GM23338 (cell line): ENCODE results near the gene ANKS1B. TPM values are rescaled to one million over a fixed set of nuclear protein-coding genes. Genes with fewer than 3 reads are reported as not detected.

ENCODE experiments used
- ATAC-seq: fragments of 200-7000 bp; cut with Tn5 transposase; 3 replicates; pipeline ENCODE4 v1.9.1; 2020
- DNase-seq: peaks from one replicate; pipeline ENCODE4 v3.0.0-alpha.2; 2015; ENCODE audit warnings: low spot score
- H2AFZ ChIP-seq: fragments of 200-600 bp; sonication (generic); 2 replicates; pipeline ENCODE4 v1.8.0; 2016; ENCODE audit warnings: antibody characterized with exemption, mild to moderate bottlenecking, moderate library complexity
- H3F3A ChIP-seq: fragments of 200-600 bp; sonication (generic); replicated peaks from 2 replicates; pipeline ENCODE4 v1.8.0; 2017; ENCODE audit warnings: antibody characterized with exemption, mixed run types, low read depth
- H3K27ac ChIP-seq: fragments of 200-600 bp; sonication (generic); 2 replicates; pipeline ENCODE4 v1.6.1; 2016; ENCODE audit warnings: low read depth
- H3K27me3 ChIP-seq: fragments of 200-600 bp; sonication (generic); 2 replicates; pipeline ENCODE4 v1.8.0; 2016; ENCODE audit warnings: mild to moderate bottlenecking, mixed run types, moderate library complexity; ENCODE audit not compliant: insufficient read depth
- H3K36me3 ChIP-seq: fragments of 200-600 bp; sonication (generic); 2 replicates; pipeline ENCODE4 v1.8.0; 2016; ENCODE audit warnings: mild to moderate bottlenecking; ENCODE audit not compliant: insufficient read depth
- H3K4me1 ChIP-seq: fragments of 200-600 bp; sonication (generic); 2 replicates; pipeline ENCODE4 v1.8.0; 2016; ENCODE audit warnings: mild to moderate bottlenecking, moderate library complexity; ENCODE audit not compliant: insufficient read depth
- H3K4me2 ChIP-seq: fragments of 200-600 bp; sonication (generic); 2 replicates; pipeline ENCODE4 v1.7.1; 2017; ENCODE audit warnings: mixed run types
- H3K4me3 ChIP-seq: fragments of 200-600 bp; sonication (generic); 2 replicates; pipeline ENCODE4 v1.6.1; 2016; ENCODE audit warnings: mixed run types
- H3K79me2 ChIP-seq: fragments of 200-600 bp; sonication (generic); replicated peaks from 2 replicates; pipeline ENCODE4 v1.8.0; 2017; ENCODE audit warnings: mild to moderate bottlenecking; ENCODE audit not compliant: insufficient read depth
- H3K9me2 ChIP-seq: fragments of 200-600 bp; sonication (generic); 2 replicates; pipeline ENCODE4 v1.8.0; 2017; ENCODE audit not compliant: insufficient read depth
- H4K20me1 ChIP-seq: fragments of 200-600 bp; sonication (generic); replicated peaks from 2 replicates; pipeline ENCODE4 v1.8.0; 2017; ENCODE audit warnings: mild to moderate bottlenecking; ENCODE audit not compliant: insufficient read depth
- H3K27ac Mint-ChIP-seq: 2 replicates; pipeline ENCODE4 v1.8.0; 2020; ENCODE audit warnings: inconsistent platforms, mild to moderate bottlenecking, moderate library complexity, mixed read lengths
- H3K27me3 Mint-ChIP-seq: 3 replicates; pipeline ENCODE4 v1.8.0; 2022; ENCODE audit warnings: low read depth, mild to moderate bottlenecking, moderate library complexity, mixed read lengths, inconsistent platforms; ENCODE audit not compliant: insufficient read depth, poor library complexity
- H3K36me3 Mint-ChIP-seq: 3 replicates; pipeline ENCODE4 v1.8.0; 2021; ENCODE audit warnings: low read depth, mild to moderate bottlenecking, inconsistent platforms, moderate library complexity, mixed read lengths
- H3K4me1 Mint-ChIP-seq: 3 replicates; pipeline ENCODE4 v1.8.0; 2020; ENCODE audit warnings: mild to moderate bottlenecking, inconsistent platforms, mixed read lengths
- H3K4me3 Mint-ChIP-seq: 3 replicates; pipeline ENCODE4 v1.8.0; 2021; ENCODE audit warnings: moderate library complexity, mild to moderate bottlenecking, inconsistent platforms, mixed read lengths
- H3K9me3 Mint-ChIP-seq: 3 replicates; pipeline ENCODE4 v1.8.0; 2020; ENCODE audit warnings: moderate library complexity, mild to moderate bottlenecking, inconsistent platforms, mixed read lengths
- EZH2 ChIP-seq: fragments of 200-600 bp; sonication (generic); IDR thresholded peaks from one replicate; pipeline ENCODE4 v1.8.0; 2017; ENCODE audit warnings: antibody characterized with exemption, mild to moderate bottlenecking, low read depth; ENCODE audit not compliant: unreplicated experiment
- JUNB ChIP-seq: IDR thresholded peaks from one replicate; pipeline ENCODE4 v1.6.1; 2016; ENCODE audit warnings: antibody characterized with exemption; ENCODE audit not compliant: unreplicated experiment
- NANOG ChIP-seq: IDR thresholded peaks from 2 replicates; pipeline ENCODE4 v1.6.1; 2016; ENCODE audit warnings: antibody characterized with exemption, borderline replicate concordance
- POLR2AphosphoS5 ChIP-seq: IDR thresholded peaks from 2 replicates; pipeline ENCODE4 v1.6.1; 2016; ENCODE audit warnings: antibody characterized with exemption, low read depth
- STAT1 ChIP-seq: IDR thresholded peaks from one replicate; pipeline ENCODE4 v1.6.1; 2016; ENCODE audit warnings: antibody characterized with exemption; ENCODE audit not compliant: unreplicated experiment
- ZNF114 ChIP-seq: fragments of 250-450 bp; sonication (Bioruptor Pico); IDR thresholded peaks from 2 replicates; pipeline ENCODE4 v1.5.0; 2020; ENCODE audit warnings: mild to moderate bottlenecking, moderate library complexity
- ZNF331 ChIP-seq: fragments of 250-450 bp; sonication (Bioruptor Pico); IDR thresholded peaks from 2 replicates; pipeline ENCODE4 v1.5.0; 2020; ENCODE audit warnings: low read depth, mild to moderate bottlenecking, moderate library complexity
- polyA plus RNA-seq: library from polyadenylated mRNA; unstranded; fragments of >200 nt; fragmentation: Nextera tagmentation; extraction: Ambion mirVana; gene quantifications from 2 replicates; pipeline ENCODE4 v1.2.1, GENCODE V29; 2016
- total RNA-seq: library from RNA; depleted of rRNA; stranded (reverse); fragments of >200 nt; shearing (Covaris generic); gene quantifications from 2 replicates; pipeline ENCODE4 v1.2.3, GENCODE V29; 2014
- TF ChIP-seq, protein P1 (sequence below): IDR thresholded peaks from 2 replicates; pipeline ENCODE4 v1.6.1; 2016; ENCODE audit warnings: antibody characterized with exemption
- TF ChIP-seq, protein P2 (sequence below): IDR thresholded peaks from one replicate; pipeline ENCODE4 v1.6.1; 2018; ENCODE audit warnings: antibody characterized with exemption; ENCODE audit not compliant: unreplicated experiment
- TF ChIP-seq, protein P3 (sequence below), 2 experiments: fragments of 200-600 bp in 1 of 2; sonication (generic) in 1 of 2; conservative IDR thresholded peaks; 2 replicates each; pipeline versions ENCODE4 v1.5.1 to v1.6.1; 2016 to 2017; ENCODE audit warnings: antibody characterized with exemption in 2 of 2, low read depth in 2 of 2, mild to moderate bottlenecking in 2 of 2, moderate library complexity in 1 of 2

Gene ANKS1B
- total and polyA plus RNA-seq, 2 experiments from 2014 or later = 4.3 to 5.8 TPM

DNA sequence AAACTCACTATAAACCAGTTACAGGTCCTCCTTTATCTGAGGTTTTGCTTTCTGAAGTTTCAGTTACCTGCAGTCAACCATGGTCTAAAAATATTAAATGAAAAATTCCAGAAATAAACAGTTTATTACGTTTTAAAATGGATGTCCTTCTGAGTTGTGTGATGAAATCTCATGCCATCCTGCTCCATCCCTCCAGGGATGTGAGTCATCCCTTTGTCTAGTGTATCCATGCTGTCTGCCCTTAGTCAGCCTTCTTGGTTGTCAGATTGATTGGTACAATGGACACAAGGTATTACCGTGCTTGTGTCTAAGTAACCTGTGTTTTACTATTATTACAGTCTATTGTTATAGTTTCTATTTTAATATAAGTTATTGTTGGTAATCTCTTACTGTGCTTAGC, 1011.3 kb downstream of the ANKS1B start (continued):
- TF ChIP-seq STAT1 = no peak
- TF ChIP-seq, protein P1, sequence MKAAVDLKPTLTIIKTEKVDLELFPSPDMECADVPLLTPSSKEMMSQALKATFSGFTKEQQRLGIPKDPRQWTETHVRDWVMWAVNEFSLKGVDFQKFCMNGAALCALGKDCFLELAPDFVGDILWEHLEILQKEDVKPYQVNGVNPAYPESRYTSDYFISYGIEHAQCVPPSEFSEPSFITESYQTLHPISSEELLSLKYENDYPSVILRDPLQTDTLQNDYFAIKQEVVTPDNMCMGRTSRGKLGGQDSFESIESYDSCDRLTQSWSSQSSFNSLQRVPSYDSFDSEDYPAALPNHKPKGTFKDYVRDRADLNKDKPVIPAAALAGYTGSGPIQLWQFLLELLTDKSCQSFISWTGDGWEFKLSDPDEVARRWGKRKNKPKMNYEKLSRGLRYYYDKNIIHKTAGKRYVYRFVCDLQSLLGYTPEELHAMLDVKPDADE = no peak
- TF ChIP-seq ZNF114 (CRISPR knock-in tag) = no peak

DNA sequence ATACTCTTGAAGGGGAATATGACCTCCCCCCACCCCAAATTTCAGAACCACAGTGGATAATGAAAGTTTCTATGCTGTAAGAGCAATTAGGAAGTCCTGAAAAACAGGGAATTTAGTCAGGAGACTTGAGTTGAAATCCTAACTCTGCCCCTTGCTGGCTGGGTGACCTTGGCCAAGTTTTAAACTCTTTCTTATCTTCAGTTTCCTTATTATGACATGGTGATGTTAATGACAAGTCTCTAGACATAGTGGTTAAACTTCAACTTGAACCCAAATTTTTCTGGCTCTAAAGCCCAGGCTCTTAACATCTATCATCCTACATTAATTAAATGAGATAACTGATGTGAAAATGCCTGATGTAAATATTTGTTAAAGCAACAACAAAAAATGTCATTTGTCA, 1013.8 kb downstream of the ANKS1B start:
- Histone ChIP-seq H3K79me2 (no peaks in the 10 kb centered on the region), H3F3A (no peaks in the 10 kb centered on the region), H3K27ac (no peak overlapping the region), H3K4me3 (no peak overlapping the region), H3K4me2 (no peak overlapping the region), H3K36me3 (no peaks in the 10 kb centered on the region), H4K20me1 (no peaks in the 10 kb centered on the region), H3K4me1 (no peaks in the 10 kb centered on the region), H2AFZ (no peak overlapping the region), H3K27me3 (no peaks in the 10 kb centered on the region), H3K9me2 (no peaks in the 10 kb centered on the region)
- Mint-ChIP-seq H3K4me3 (no peak overlapping the region), H3K27ac (no peak overlapping the region), H3K4me1 (peaks cover 8% of the 10 kb centered on the region), H3K27me3 (peaks cover 2% of the 10 kb centered on the region), H3K36me3 (no peaks in the 10 kb centered on the region), H3K9me3 (no peaks in the 10 kb centered on the region)
- ATAC-seq = no peak
- TF ChIP-seq, protein P2, sequence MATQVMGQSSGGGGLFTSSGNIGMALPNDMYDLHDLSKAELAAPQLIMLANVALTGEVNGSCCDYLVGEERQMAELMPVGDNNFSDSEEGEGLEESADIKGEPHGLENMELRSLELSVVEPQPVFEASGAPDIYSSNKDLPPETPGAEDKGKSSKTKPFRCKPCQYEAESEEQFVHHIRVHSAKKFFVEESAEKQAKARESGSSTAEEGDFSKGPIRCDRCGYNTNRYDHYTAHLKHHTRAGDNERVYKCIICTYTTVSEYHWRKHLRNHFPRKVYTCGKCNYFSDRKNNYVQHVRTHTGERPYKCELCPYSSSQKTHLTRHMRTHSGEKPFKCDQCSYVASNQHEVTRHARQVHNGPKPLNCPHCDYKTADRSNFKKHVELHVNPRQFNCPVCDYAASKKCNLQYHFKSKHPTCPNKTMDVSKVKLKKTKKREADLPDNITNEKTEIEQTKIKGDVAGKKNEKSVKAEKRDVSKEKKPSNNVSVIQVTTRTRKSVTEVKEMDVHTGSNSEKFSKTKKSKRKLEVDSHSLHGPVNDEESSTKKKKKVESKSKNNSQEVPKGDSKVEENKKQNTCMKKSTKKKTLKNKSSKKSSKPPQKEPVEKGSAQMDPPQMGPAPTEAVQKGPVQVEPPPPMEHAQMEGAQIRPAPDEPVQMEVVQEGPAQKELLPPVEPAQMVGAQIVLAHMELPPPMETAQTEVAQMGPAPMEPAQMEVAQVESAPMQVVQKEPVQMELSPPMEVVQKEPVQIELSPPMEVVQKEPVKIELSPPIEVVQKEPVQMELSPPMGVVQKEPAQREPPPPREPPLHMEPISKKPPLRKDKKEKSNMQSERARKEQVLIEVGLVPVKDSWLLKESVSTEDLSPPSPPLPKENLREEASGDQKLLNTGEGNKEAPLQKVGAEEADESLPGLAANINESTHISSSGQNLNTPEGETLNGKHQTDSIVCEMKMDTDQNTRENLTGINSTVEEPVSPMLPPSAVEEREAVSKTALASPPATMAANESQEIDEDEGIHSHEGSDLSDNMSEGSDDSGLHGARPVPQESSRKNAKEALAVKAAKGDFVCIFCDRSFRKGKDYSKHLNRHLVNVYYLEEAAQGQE = no peak
- TF ChIP-seq ZNF331 (CRISPR knock-in tag) = no peak
- TF ChIP-seq ZNF114 (CRISPR knock-in tag) = no peak
- TF ChIP-seq, protein P3, sequence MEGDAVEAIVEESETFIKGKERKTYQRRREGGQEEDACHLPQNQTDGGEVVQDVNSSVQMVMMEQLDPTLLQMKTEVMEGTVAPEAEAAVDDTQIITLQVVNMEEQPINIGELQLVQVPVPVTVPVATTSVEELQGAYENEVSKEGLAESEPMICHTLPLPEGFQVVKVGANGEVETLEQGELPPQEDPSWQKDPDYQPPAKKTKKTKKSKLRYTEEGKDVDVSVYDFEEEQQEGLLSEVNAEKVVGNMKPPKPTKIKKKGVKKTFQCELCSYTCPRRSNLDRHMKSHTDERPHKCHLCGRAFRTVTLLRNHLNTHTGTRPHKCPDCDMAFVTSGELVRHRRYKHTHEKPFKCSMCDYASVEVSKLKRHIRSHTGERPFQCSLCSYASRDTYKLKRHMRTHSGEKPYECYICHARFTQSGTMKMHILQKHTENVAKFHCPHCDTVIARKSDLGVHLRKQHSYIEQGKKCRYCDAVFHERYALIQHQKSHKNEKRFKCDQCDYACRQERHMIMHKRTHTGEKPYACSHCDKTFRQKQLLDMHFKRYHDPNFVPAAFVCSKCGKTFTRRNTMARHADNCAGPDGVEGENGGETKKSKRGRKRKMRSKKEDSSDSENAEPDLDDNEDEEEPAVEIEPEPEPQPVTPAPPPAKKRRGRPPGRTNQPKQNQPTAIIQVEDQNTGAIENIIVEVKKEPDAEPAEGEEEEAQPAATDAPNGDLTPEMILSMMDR (conservative IDR thresholded peaks at IDR 0.05; ENCODE audit: low read depth in 2 of 2) = no peak
- TF ChIP-seq POLR2AphosphoS5 = no peak
- no peak for DNase-seq

DNA sequence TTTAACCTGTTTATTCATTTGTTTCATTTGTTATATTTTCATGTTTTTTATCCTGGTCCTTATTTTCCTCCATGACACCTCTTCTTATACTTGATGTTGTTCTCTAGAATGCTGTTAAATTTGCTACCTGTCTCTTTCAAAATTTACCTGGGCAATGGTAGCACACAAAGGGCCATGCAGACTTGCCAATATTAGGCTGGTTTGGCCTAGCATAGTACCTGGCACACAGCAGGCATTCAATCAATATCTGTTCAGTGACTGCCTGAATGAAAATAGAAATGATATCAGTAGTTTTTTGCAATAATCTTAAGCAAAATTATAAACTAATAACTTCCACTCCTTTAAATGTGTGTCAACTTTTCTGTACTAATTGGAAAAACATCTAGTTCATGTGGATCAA, 1014.5 kb downstream of the ANKS1B start:
- H3K9me3 Mint-ChIP-seq = no peaks in the 10 kb centered on the region

More for the DNA sequence above, 1014.5 kb downstream of the ANKS1B start:
- Mint-ChIP-seq H3K4me3 (no peak overlapping the region), H3K4me1 (peaks cover 8% of the 10 kb centered on the region), H3K27ac (no peak overlapping the region), H3K36me3 (no peaks in the 10 kb centered on the region), H3K27me3 (peaks cover under 1% of the 10 kb centered on the region)
- no peaks in the 10 kb centered on the region for H3K4me1 ChIP-seq
- DNase-seq (no peak), ATAC-seq (no peak)
- H3K9me2 ChIP-seq = no peaks in the 10 kb centered on the region
- H3K79me2 ChIP-seq = no peaks in the 10 kb centered on the region
- no peaks in the 10 kb centered on the region for H3K36me3 ChIP-seq
- no peaks in the 10 kb centered on the region for H3F3A ChIP-seq
- no peak overlapping the region for H2AFZ ChIP-seq
- no peak overlapping the region for H3K27ac ChIP-seq
- H3K27me3 ChIP-seq = no peaks in the 10 kb centered on the region
- TF ChIP-seq, protein P3 (conservative IDR thresholded peaks at IDR 0.05; ENCODE audit: low read depth in 2 of 2) = no peak
- TF ChIP-seq JUNB (no peak), POLR2AphosphoS5 (no peak), ZNF331 (CRISPR knock-in tag) (no peak), NANOG (no peak), EZH2 (no peak)
- TF ChIP-seq, protein P1 = no peak
- no peak overlapping the region for H3K4me2 ChIP-seq
- no peak overlapping the region for H3K4me3 ChIP-seq
- H4K20me1 ChIP-seq = no peaks in the 10 kb centered on the region
